Small intestine (tissue), 7 donors: ENCODE measurements around the gene TSHZ2. TPM values are rescaled to one million over a fixed set of nuclear protein-coding genes. Genes with fewer than 3 reads are reported as not detected.

ENCODE experiments used
- DNase-seq, 2 donors: peaks; one replicate each; pipeline versions ENCODE4 v3.0.0 to v3.0.0-alpha.2; 2013
- FAIRE-seq: peaks from 2 replicates; lab custom pipeline; 2012; peaks lifted over from hg19 to GRCh38; lab: Jason Lieb, UNC
- H3K27ac ChIP-seq, 3 donors: one replicate each; pipeline ENCODE4 v1.5.1; 2013; ENCODE audit warnings: low read length in 2 of 3, mild to moderate bottlenecking in 2 of 3, control low read depth in 1 of 3, inconsistent platforms in 1 of 3, low read depth in 1 of 3, moderate library complexity in 1 of 3
- H3K27me3 ChIP-seq, 3 donors: one replicate each; pipeline ENCODE4 v1.6.1; 2013; ENCODE audit warnings: low read length in 3 of 3, inconsistent platforms in 1 of 3; ENCODE audit not compliant: control insufficient read depth in 3 of 3, insufficient read depth in 3 of 3
- H3K36me3 ChIP-seq, 3 donors: one replicate each; pipeline ENCODE4 v1.6.1; 2013; ENCODE audit warnings: low read length in 3 of 3, inconsistent platforms in 1 of 3, low read depth in 1 of 3, mild to moderate bottlenecking in 1 of 3, moderate library complexity in 1 of 3; ENCODE audit not compliant: control insufficient read depth in 3 of 3, insufficient read depth in 2 of 3
- H3K4me1 ChIP-seq, 3 donors: one replicate each; pipeline ENCODE4 v1.6.1; 2013; ENCODE audit warnings: low read length in 2 of 3, inconsistent platforms in 1 of 3, low read depth in 1 of 3, mild to moderate bottlenecking in 1 of 3, moderate library complexity in 1 of 3; ENCODE audit not compliant: control insufficient read depth in 3 of 3, insufficient read depth in 2 of 3
- H3K4me3 ChIP-seq, 3 donors: one replicate each; pipeline ENCODE4 v1.5.1; 2013; ENCODE audit warnings: low read length in 3 of 3, control low read depth in 1 of 3, inconsistent platforms in 1 of 3, low read depth in 1 of 3, mild to moderate bottlenecking in 1 of 3, moderate library complexity in 1 of 3
- H3K9me3 ChIP-seq, 2 donors: one replicate each; pipeline ENCODE4 v1.6.1; 2013; ENCODE audit warnings: low read depth in 1 of 2, low read length in 1 of 2; ENCODE audit not compliant: control insufficient read depth in 2 of 2, insufficient read depth in 1 of 2
- WGBS, 3 donors: extraction: QIAGEN DNeasy Blood & Tissue Kit; methylation state at CpG; one replicate each; pipeline ENCODE4 v1.1.7; 2013; 5-methylcytosine and 5-hydroxymethylcytosine counted together
- polyA plus RNA-seq, 4 donors: library from polyadenylated mRNA; stranded (reverse) in 3 of 4; unstranded in 1 of 4; fragments of 200-250 nt in 3 of 4; fragments of 120-200 nt in 1 of 4; gene quantifications; one replicate each; pipeline versions ENCODE4 v1.2.1 to v1.2.3, GENCODE V29; 2013
- donor health status: healthy with polysubstance abuse.
- donor health status: control.
- donor health status: control.
- donor health status: Bipolar disorder and iron deficiency.
- donor health status: healthy.

TSHZ2 gene
- polyA plus RNA-seq, 4 donors, result 0.67 to 4.4 (median 2.1) TPM

- DNase-seq (peak; percentile 6 to 93), FAIRE-seq (no peak)
- 20 to 43% (median 31%) methylated on average over 8 of the region's 8 CpGs for WGBS, 3 donors
- H3K4me1 ChIP-seq, result peaks cover 0 to 19% (median 10%) of the 10 kb centered on the region in 3 donors
- no peaks in the 10 kb centered on the region for H3K36me3 ChIP-seq
- no peaks in the 10 kb centered on the region for H3K27me3 ChIP-seq
- H3K27ac ChIP-seq, result peak overlapping the region in 2 of 3 donors; percentile 26 to 66
- H3K4me3 ChIP-seq, result no peak overlapping the region
- H3K9me3 ChIP-seq, result no peaks in the 10 kb centered on the region
Observed at GRCh38 chr20:53077373-53078205, 105.4 kb downstream of the TSHZ2 start.

GRCh38 chr20:53078761-53079160 is 106.6 kb downstream of the TSHZ2 start:
- peak in 1 of 2 donors; percentile 61 for DNase-seq
- H3K4me3 ChIP-seq, result no peak overlapping the region
- H3K27ac ChIP-seq, result peak overlapping the region in 1 of 3 donors; percentile 35
- FAIRE-seq, result no peak
- no peaks in the 10 kb centered on the region for H3K9me3 ChIP-seq
- 57 to 76% (median 64%) methylated on average over 4 of the region's 4 CpGs for WGBS, 3 donors
- H3K4me1 ChIP-seq, result peaks cover 0 to 19% (median 10%) of the 10 kb centered on the region in 3 donors
- H3K27me3 ChIP-seq, result no peaks in the 10 kb centered on the region
- no peaks in the 10 kb centered on the region for H3K36me3 ChIP-seq

GRCh38 chr20:53079261-53079691 is 107.1 kb downstream of the TSHZ2 start:
- no peak for FAIRE-seq
- Histone ChIP-seq H3K27ac (peak overlapping the region in 2 of 3 donors; percentile 35 to 37), H3K27me3 (no peaks in the 10 kb centered on the region), H3K4me3 (no peak overlapping the region), H3K4me1 (peaks cover 0 to 19% (median 10%) of the 10 kb centered on the region in 3 donors), H3K36me3 (no peaks in the 10 kb centered on the region), H3K9me3 (no peaks in the 10 kb centered on the region)
- peak in 1 of 2 donors; percentile 85 for DNase-seq
- 24 to 45% (median 33%) methylated on average over 6 of the region's 6 CpGs for WGBS, 3 donors

DNA sequence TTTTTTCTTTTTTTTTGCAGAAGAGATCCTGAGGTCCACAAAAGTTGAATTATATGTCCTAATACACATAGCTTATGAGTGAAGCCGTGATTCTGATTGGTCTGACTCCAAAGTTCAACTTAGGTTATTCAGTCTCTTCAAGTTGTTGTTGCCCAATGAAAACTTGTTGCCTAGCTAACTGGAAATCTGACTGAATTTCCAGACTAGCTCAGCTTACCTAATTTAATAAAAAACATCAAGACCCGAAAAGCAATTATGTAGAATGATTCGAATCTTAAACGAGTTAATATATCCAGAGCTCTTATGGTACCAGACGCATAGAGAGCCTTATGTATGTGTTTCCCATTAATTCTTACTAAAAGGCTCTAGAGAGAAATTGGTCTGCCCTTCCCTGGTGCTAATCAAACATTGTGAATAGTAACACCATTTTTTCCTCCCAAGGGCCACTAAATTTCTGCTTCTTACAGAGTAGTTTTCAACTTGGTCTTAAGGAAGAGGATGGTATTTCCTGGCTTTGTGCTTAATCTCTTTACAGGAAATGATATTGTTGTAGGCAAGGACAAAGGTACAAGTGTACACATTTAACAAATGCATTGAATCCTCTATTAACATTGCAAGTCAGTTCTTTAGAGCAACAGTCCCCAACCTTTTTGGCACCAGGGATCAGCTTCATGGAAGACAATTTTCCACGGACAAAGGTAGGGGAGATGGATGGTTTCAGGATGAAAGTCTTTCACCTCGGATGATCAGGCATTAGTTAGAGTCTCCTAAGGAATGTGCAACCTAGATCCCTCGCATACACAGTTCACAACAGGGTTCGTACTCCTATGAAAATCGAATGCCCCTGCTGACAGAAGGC is 107.9 kb downstream of the TSHZ2 start:
- FAIRE-seq (no peak), DNase-seq (peak in 1 of 2 donors; percentile 67)
- WGBS, 3 donors, result 70 to 81% (median 71%) methylated on average over 10 of the region's 10 CpGs
- Histone ChIP-seq H3K4me1 (peaks cover 0 to 19% (median 10%) of the 10 kb centered on the region in 3 donors), H3K36me3 (no peaks in the 10 kb centered on the region), H3K27ac (peak overlapping the region in 1 of 3 donors; percentile 60), H3K27me3 (no peaks in the 10 kb centered on the region), H3K9me3 (no peaks in the 10 kb centered on the region), H3K4me3 (no peak overlapping the region)

GRCh38 chr20:53080687-53080962 is 108.5 kb downstream of the TSHZ2 start:
- DNase-seq, result no peak
- 94 to 96% (median 95%) methylated on average over 9 of the region's 9 CpGs for WGBS, 3 donors

DNA sequence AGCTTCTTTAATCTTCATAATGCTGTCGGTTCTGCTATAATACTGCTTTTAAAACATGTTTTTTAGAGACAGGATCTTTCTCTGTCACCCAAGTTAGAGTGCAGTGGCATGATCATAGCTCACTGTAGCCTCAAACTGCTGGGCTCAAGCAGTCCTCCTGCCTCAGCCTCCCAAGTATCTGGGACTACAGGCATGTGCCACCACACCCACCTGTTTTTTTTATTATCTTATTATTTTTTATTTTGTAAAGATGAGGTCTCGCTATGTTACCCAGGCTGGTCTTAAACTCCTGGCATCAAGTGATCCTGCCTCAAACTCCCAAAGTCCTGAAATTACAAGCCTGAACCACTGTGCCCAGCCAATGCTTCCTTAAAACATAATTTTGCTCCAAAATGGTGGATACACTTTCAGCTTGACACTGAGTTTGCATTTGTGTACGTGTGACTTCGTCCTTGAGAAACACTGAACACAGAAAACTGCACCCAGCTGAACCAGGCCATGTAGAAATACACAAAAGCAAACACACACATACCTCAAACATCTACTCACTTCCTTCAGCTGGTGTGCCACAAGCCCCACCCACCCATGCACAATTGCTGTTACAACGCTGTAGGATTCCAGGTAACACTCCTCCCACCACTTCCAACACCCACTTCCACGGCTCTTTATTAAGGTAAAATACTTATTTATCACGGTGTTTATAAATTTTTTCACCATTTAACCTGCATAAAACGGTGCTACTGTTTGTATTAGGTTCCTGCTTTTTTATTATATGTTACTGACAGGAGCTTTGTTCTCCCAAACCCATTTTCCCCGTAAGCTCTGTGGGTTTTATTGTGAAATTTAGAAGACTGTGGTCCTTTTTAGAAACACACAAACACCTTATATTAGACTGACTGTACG is 109.1 kb downstream of the TSHZ2 start:
- Histone ChIP-seq H3K4me1 (peaks cover 0 to 19% (median 10%) of the 10 kb centered on the region in 3 donors), H3K36me3 (no peaks in the 10 kb centered on the region), H3K4me3 (no peak overlapping the region), H3K27me3 (no peaks in the 10 kb centered on the region), H3K9me3 (no peaks in the 10 kb centered on the region), H3K27ac (peak overlapping the region in 1 of 3 donors; percentile 48)
- WGBS, 3 donors, result 33 to 52% (median 36%) methylated on average over 10 of the region's 10 CpGs
- DNase-seq (peak in 1 of 2 donors; percentile 71), FAIRE-seq (no peak)

More at GRCh38 chr20:53080687-53080962, 108.5 kb downstream of the TSHZ2 start:
- no peak overlapping the region for H3K4me3 ChIP-seq
- no peaks in the 10 kb centered on the region for H3K9me3 ChIP-seq
- no peaks in the 10 kb centered on the region for H3K27me3 ChIP-seq
- FAIRE-seq, result no peak
- H3K4me1 ChIP-seq, result peaks cover 0 to 19% (median 10%) of the 10 kb centered on the region in 3 donors
- H3K36me3 ChIP-seq, result no peaks in the 10 kb centered on the region
- peak overlapping the region in 1 of 3 donors; percentile 60 for H3K27ac ChIP-seq

- Histone ChIP-seq H3K9me3 (no peaks in the 10 kb centered on the region), H3K27me3 (no peaks in the 10 kb centered on the region), H3K4me1 (peaks cover 0 to 16% (median 6%) of the 10 kb centered on the region in 3 donors), H3K4me3 (no peak overlapping the region), H3K27ac (no peak overlapping the region), H3K36me3 (no peaks in the 10 kb centered on the region)
- FAIRE-seq, result no peak
- WGBS, 3 donors, result 67 to 71% (median 71%) methylated on average over 10 of the region's 10 CpGs
- no peak for DNase-seq
Observed at GRCh38 chr20:53081916-53082863, 110.0 kb downstream of the TSHZ2 start.
